Retinal pigment epithelial cell (primary cell): ENCODE data around the gene C7orf33.
"Not testable (repeated sequence)": the region's sequence is repeated elsewhere in the genome, so short reads cannot be mapped to it uniquely, and the experiment has no call there.

ENCODE experiments used
- DNase-seq: peaks from one replicate; pipeline ENCODE4 v3.0.0-alpha.2; 2010; ENCODE audit warnings: low read depth
- H3K4me3 ChIP-seq: 2 replicates; pipeline ENCODE4 v1.5.1; 2011; ENCODE audit warnings: mild to moderate bottlenecking, low read length, control low read depth, moderate library complexity
- CTCF ChIP-seq: conservative IDR thresholded peaks from 2 replicates; pipeline ENCODE4 v1.5.1; 2011; ENCODE audit warnings: low read depth, low read length, control low read depth, inconsistent platforms

The C7orf33 gene

GRCh38 chr7:148567524-148567923, 23.0 kb upstream of the C7orf33 start:
- no peak overlapping the region for H3K4me3 ChIP-seq
- no peak for TF ChIP-seq CTCF
- no peak for DNase-seq

DNA sequence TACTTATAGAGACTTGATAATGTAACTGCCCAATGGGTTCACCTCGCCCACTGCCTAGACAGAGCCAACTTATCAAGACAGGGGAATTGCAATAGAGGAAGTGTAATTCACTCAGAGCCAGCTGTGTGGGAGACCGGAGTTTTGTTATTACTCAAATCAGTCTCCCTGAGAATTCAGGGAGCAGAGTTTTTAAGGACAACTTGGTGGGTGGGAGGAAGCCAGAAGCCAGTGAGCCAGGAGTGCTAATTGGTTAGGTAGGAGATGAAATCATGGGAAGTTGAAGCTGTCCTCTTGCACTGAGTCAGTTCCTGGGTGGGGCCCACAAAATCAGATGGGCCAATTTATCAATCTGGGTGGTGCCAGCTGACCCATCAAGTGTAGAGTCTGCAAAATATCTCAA, 20.1 kb upstream of the C7orf33 start:
- no peak for TF ChIP-seq CTCF
- no peak for DNase-seq
- H3K4me3 ChIP-seq, result no peak overlapping the region

GRCh38 chr7:148570973-148571372, 19.6 kb upstream of the C7orf33 start:
- DNase-seq, H3K4me3 ChIP-seq: not testable (repeated sequence)

- no peak for TF ChIP-seq CTCF
- no peak overlapping the region for H3K4me3 ChIP-seq
- DNase-seq, result no peak
These were observed 19.2 kb upstream of the C7orf33 start for GRCh38 chr7:148571381-148571780.

DNA sequence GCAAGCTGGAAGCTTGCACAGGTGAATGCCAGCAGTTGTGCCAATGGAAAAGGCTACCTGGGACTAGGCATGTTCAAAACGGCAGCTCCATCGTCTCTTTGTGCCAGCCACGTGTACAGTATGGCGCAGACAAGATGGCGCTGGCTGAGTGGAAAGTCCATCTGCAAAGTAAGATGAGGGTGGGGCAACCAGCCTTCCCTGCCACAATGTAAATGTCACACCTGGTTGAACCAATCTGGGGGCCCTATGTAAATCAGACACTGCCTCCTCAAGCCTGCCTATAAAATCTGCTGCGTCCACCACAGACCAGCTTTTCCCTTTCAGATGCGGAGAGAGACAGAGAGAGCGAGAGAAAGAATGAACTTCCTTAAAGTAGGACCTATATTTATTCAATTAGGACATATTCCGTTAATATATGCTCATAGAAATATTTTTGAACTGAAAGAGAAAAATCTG, 18.5 kb upstream of the C7orf33 start:
- TF ChIP-seq CTCF, result no peak
- H3K4me3 ChIP-seq, result no peak overlapping the region
- DNase-seq, result no peak

DNA sequence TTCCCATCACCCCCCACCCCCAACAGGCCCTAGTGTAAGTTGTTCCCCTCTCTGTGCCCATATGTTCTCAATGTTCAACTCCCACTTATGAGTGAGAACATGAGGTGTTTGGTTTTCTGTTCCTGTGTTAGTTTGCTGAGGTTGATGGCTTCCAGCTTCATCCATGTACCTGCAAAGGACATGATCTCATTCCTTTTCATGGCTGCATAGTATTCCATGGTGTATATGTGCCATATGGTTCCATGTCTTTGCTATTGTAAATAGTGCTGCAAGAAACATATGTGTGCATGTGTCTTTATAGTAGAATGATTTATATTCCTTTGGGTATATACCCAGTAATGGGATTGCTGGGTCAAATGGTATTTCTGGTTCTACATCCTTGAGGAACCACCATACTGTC, 17.0 kb upstream of the C7orf33 start:
- not testable (repeated sequence) for H3K4me3 ChIP-seq, DNase-seq

DNA sequence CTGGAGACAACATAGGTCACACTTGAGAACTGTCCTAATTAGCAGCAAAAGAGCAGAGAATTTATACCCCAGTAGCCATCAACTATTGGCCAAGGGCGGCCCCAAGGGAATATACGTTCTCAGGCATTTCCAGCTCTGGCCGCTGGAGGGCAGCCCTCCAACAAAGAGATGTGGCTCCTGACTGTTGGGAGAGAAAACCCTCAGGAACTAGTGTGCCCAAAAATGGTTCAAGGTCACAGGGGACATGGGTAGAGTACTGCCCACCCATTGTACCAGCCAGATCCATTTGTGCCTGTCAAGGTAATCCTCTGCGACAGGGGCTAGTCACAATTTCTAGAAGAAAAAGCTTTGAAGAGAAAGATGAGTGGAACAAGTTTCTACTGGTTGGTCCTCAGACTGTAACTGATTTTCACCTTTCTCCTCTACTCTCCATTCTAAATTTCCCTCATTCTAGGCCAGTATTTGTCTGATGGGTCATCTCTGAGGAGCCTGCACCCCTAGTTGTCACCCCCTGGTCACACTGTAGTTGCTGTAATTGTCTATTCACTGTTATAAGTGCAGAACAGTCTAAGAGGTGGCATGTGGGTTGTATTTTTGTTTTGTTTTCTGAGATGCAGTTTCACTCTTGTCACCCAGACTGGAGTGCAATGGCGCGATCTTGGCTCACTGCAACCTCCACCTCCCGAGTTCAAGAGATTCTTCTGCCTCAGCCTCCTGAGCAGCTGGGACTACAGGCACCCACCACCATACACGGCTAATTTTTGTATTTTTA, 14.7 kb upstream of the C7orf33 start:
- peak; percentile 92 for TF ChIP-seq CTCF
- DNase-seq, result no peak
- H3K4me3 ChIP-seq, result no peak overlapping the region

GRCh38 chr7:148579366-148579765, 11.2 kb upstream of the C7orf33 start:
- DNase-seq, result no peak
- no peak for TF ChIP-seq CTCF
- no peak overlapping the region for H3K4me3 ChIP-seq
